C4-2B (cell line): ENCODE data around the gene XXYLT1.

Experiments used
- H3K27ac ChIP-seq: fragments of 450-650 bp; 2 replicates; pipeline ENCODE4 v1.5.1; 2017
- CTCF ChIP-seq: fragments of 450-650 bp; conservative IDR thresholded peaks from 2 replicates; pipeline ENCODE4 v1.5.1; 2017; ENCODE audit warnings: mild to moderate bottlenecking
- ZFX ChIP-seq: fragments of 450-650 bp; IDR thresholded peaks from 2 replicates; pipeline ENCODE4 v1.6.1; 2017

Gene XXYLT1

GRCh38 chr3:195124378-195124992 is 146.5 kb downstream of the XXYLT1 start:
- TF ChIP-seq ZFX (no peak), CTCF (no peak)
- no peak overlapping the region for H3K27ac ChIP-seq

DNA sequence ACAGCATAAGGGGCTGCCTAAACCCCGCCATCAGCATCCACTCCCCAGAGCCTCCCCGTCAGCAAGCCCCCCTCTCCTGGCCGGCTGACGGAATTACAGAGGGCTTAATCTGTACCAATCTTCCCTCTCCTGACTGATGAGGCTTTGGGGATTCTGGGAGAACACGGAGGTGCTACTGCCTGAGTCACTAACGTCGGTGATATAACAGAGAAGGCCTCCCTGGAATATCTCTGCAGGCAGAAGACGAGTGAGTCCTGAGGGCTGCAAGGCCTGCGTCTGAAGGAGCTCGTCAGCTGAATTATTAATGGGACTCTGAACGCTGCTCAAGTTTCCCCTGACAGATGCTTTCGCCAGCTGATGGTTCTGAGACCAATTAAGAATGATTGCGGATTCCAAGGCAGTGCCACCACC is 147.7 kb downstream of the XXYLT1 start:
- TF ChIP-seq ZFX (no peak), CTCF (no peak)
- no peak overlapping the region for H3K27ac ChIP-seq

GRCh38 chr3:195122261-195122660 is 148.7 kb downstream of the XXYLT1 start:
- no peak for TF ChIP-seq CTCF
- TF ChIP-seq ZFX = no peak
- H3K27ac ChIP-seq = no peak overlapping the region

DNA sequence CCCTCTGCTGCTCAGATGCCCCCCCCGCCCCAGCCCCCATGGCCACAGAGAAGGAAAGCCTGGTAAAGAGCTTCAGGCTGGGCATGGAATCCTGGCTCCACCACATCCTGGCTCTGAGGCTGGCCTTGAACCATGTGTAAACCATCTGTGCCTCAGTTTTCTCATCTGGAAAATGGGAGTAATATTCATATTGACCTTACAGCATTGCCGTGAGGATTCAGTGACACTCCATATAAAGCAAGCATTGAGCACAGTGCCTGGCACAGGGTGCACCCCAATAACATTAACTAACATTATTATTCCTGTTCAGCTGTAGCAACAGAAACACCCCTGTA is 150.7 kb downstream of the XXYLT1 start:
- TF ChIP-seq CTCF (no peak), ZFX (no peak)
- H3K27ac ChIP-seq = no peak overlapping the region

- H3K27ac ChIP-seq = no peak overlapping the region
- TF ChIP-seq CTCF = no peak
- no peak for TF ChIP-seq ZFX
Observed at GRCh38 chr3:195119461-195120266, 151.3 kb downstream of the XXYLT1 start.

GRCh38 chr3:195118671-195119070 is 152.3 kb downstream of the XXYLT1 start:
- no peak overlapping the region for H3K27ac ChIP-seq
- TF ChIP-seq CTCF (no peak), ZFX (no peak)

DNA sequence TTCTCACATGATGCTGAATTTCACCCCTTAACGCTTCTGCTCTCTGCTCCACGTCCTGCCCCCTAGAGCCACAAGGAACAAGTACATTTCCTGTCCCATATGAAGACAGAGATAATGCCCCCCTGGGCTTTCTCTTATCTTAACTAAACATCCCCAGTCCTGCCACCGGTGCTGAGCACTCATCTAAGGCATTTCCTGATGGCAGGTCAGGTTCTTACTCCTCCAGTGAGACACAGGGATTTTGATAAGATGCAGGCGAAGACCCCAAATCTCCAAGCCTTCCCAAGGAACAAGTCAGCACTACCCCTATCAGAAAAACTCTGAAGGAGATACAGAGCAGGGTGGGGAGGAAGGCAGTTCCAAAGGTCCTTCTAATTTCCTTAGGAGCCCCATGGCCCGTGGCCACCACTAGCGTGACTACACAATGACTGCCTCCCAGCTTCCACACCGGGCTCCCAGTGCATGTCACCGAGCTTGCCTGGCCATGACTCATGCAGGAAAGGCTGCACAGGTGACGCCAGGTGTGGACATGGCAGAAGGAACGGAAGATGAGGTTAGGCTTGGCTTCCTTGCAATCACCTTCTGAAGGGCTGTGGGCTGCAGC is 152.9 kb downstream of the XXYLT1 start:
- no peak overlapping the region for H3K27ac ChIP-seq
- no peak; the same call in 1 of the 2 replicates for TF ChIP-seq CTCF
- no peak for TF ChIP-seq ZFX
